Measurements from ENCODE around the gene RCL1.
"Not testable (repeated sequence)": the region's sequence is repeated elsewhere in the genome, so short reads cannot be mapped to it uniquely, and the experiment has no call there.

RCL1 gene

GRCh38 chr9:4768681-4769080, 24.1 kb upstream of the RCL1 start:
- no peak for DNase-seq (ENCODE audit: low read depth in 2 of 2)
- TF ChIP-seq CTCF (IDR thresholded peaks at IDR 0.05; ENCODE audit: low read depth, low read length), result no peak
- no peak overlapping the region for H3K4me3 ChIP-seq (replicated peaks in 1 of 2; ENCODE audit: low read depth in 2 of 2, low read length in 2 of 2)

GRCh38 chr9:4769321-4770080, 23.2 kb upstream of the RCL1 start:
- DNase-seq (ENCODE audit: low read depth in 2 of 2), result peak; percentile 37 to 74
- no peak for TF ChIP-seq CTCF (IDR thresholded peaks at IDR 0.05; ENCODE audit: low read depth, low read length)
- H3K4me3 ChIP-seq (replicated peaks in 1 of 2; ENCODE audit: low read depth in 2 of 2, low read length in 2 of 2), result no peak overlapping the region

GRCh38 chr9:4771788-4772187, 21.0 kb upstream of the RCL1 start:
- no peak for TF ChIP-seq CTCF (IDR thresholded peaks at IDR 0.05; ENCODE audit: low read depth, low read length)
- no peak overlapping the region for H3K4me3 ChIP-seq (replicated peaks in 1 of 2; ENCODE audit: low read depth in 2 of 2, low read length in 2 of 2)
- no peak for DNase-seq (ENCODE audit: low read depth in 2 of 2)

GRCh38 chr9:4774209-4774608, 18.5 kb upstream of the RCL1 start:
- H3K4me3 ChIP-seq (replicated peaks in 1 of 2; ENCODE audit: low read depth in 2 of 2, low read length in 2 of 2), result no peak overlapping the region
- no peak for TF ChIP-seq CTCF (IDR thresholded peaks at IDR 0.05; ENCODE audit: low read depth, low read length)
- peak; percentile 91 to 92 for DNase-seq (ENCODE audit: low read depth in 2 of 2)

- not testable (repeated sequence) for DNase-seq (ENCODE audit: low read depth in 2 of 2); H3K4me3 ChIP-seq (replicated peaks in 1 of 2; ENCODE audit: low read depth in 2 of 2, low read length in 2 of 2)
Observed at GRCh38 chr9:4774958-4775357, 17.8 kb upstream of the RCL1 start.

- no peak for DNase-seq (ENCODE audit: low read depth in 2 of 2)
- no peak for TF ChIP-seq CTCF (IDR thresholded peaks at IDR 0.05; ENCODE audit: low read depth, low read length)
Observed at GRCh38 chr9:4780651-4781050, 12.1 kb upstream of the RCL1 start.

GRCh38 chr9:4781408-4781807, 11.3 kb upstream of the RCL1 start:
- no peak for DNase-seq (ENCODE audit: low read depth in 2 of 2)
- TF ChIP-seq CTCF (IDR thresholded peaks at IDR 0.05; ENCODE audit: low read depth, low read length), result no peak
- H3K4me3 ChIP-seq (replicated peaks in 1 of 2; ENCODE audit: low read depth in 2 of 2, low read length in 2 of 2), result no peak overlapping the region

More at GRCh38 chr9:4780651-4781050, 12.1 kb upstream of the RCL1 start:
- H3K4me3 ChIP-seq (replicated peaks in 1 of 2; ENCODE audit: low read depth in 2 of 2, low read length in 2 of 2), result no peak overlapping the region

GRCh38 chr9:4783191-4783590, 9.6 kb upstream of the RCL1 start:
- H3K4me3 ChIP-seq (replicated peaks in 1 of 2; ENCODE audit: low read depth in 2 of 2, low read length in 2 of 2); DNase-seq (ENCODE audit: low read depth in 2 of 2): not testable (repeated sequence)
